WTC11 (cell line): Measurements from ENCODE around the gene BRINP1.

Experiments
- ATF1 ChIP-seq: sonication (generic); formaldehyde crosslinking; IDR thresholded peaks from 2 replicates; pipeline ENCODE4 v1.8.1; 2023; ENCODE audit warnings: mild to moderate bottlenecking, moderate library complexity, missing genetic modification reagents
- CBFB ChIP-seq: sonication (generic); formaldehyde crosslinking; IDR thresholded peaks from 2 replicates; pipeline ENCODE4 v1.8.1; 2022; ENCODE audit warnings: mild to moderate bottlenecking, low read depth, missing genetic modification reagents
- CREM ChIP-seq: sonication (generic); formaldehyde crosslinking; IDR thresholded peaks from 2 replicates; pipeline ENCODE4 v1.8.1; 2022; ENCODE audit warnings: mild to moderate bottlenecking, missing genetic modification reagents, moderate library complexity
- JAZF1 ChIP-seq: fragments of 250-450 bp; sonication (Bioruptor Pico); IDR thresholded peaks from 2 replicates; pipeline ENCODE4 v1.9.0; 2021; ENCODE audit warnings: moderate library complexity, mild to moderate bottlenecking, inconsistent platforms
- MXD4 ChIP-seq: fragments of 250-450 bp; sonication (Bioruptor Pico); IDR thresholded peaks from 2 replicates; pipeline ENCODE4 v1.8.0; 2021; ENCODE audit warnings: mild to moderate bottlenecking, moderate library complexity, borderline replicate concordance
- MYBL2 ChIP-seq: sonication (generic); formaldehyde crosslinking; IDR thresholded peaks from 2 replicates; pipeline ENCODE4 v1.8.1; 2023; ENCODE audit warnings: mild to moderate bottlenecking, moderate library complexity, missing genetic modification reagents
- SP1 ChIP-seq: sonication (generic); formaldehyde crosslinking; conservative IDR thresholded peaks from 2 replicates; pipeline ENCODE4 v1.8.1; 2022; ENCODE audit warnings: missing genetic modification reagents
- TEAD4 ChIP-seq: sonication (generic); formaldehyde crosslinking; IDR thresholded peaks from 2 replicates; pipeline ENCODE4 v1.8.0; 2022; ENCODE audit warnings: mild to moderate bottlenecking, missing genetic modification reagents
- ZNF232 ChIP-seq: sonication (generic); formaldehyde crosslinking; IDR thresholded peaks from 2 replicates; pipeline ENCODE4 v1.8.0; 2022; ENCODE audit warnings: mild to moderate bottlenecking, missing genetic modification reagents
- TF ChIP-seq, protein P1 (sequence below): fragments of 200-600 bp; IDR thresholded peaks from 2 replicates; pipeline ENCODE4 v1.8.0; 2022; ENCODE audit warnings: antibody characterized with exemption
- TF ChIP-seq, protein P2 (sequence below): sonication (generic); formaldehyde crosslinking; IDR thresholded peaks from 2 replicates; pipeline ENCODE4 v1.8.0; 2022; ENCODE audit warnings: mild to moderate bottlenecking, missing genetic modification reagents
- TF ChIP-seq, protein P3 (sequence below): sonication (generic); formaldehyde crosslinking; IDR thresholded peaks from 2 replicates; pipeline ENCODE4 v1.8.1; 2023; ENCODE audit warnings: mild to moderate bottlenecking, missing genetic modification reagents
- TF ChIP-seq, protein P4 (sequence below): sonication (generic); formaldehyde crosslinking; IDR thresholded peaks from 2 replicates; pipeline ENCODE4 v1.8.1; 2023; ENCODE audit warnings: mild to moderate bottlenecking, moderate library complexity, missing genetic modification reagents

DNA sequence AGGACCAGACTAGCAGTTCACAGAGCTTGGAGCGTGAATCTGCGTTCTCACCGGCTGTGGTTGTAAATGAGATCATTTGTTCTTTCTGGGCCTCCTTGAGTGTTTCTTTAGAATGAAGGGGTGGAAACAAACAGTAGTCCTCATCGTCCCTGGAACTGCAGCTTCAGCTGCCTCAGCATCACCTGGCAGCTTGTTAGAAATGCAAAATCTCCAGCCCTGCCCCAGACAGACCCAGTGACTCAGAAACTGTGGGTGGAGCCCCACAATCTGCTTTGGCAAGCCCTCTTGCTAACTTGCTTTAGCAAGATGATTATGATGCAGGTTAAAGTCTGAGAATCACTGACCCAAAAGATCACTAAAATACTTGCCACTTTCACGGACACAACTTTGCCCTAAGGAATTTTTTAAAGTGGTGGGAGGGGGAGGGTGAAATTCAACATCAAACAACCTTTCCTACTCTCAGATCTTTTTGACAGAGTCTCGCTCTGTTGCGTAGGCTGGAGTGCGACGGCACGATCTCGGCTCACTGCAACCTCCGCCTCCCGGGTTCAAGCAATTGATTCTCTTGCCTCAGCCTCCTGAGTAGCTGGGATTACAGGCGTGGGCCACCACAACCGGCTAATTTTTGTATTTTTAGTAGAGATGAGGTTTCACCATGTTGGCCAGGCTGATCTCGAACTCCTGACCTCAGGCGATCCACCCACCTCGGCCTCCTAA is 86.0 kb downstream of the BRINP1 start:
- TF ChIP-seq, protein P1, sequence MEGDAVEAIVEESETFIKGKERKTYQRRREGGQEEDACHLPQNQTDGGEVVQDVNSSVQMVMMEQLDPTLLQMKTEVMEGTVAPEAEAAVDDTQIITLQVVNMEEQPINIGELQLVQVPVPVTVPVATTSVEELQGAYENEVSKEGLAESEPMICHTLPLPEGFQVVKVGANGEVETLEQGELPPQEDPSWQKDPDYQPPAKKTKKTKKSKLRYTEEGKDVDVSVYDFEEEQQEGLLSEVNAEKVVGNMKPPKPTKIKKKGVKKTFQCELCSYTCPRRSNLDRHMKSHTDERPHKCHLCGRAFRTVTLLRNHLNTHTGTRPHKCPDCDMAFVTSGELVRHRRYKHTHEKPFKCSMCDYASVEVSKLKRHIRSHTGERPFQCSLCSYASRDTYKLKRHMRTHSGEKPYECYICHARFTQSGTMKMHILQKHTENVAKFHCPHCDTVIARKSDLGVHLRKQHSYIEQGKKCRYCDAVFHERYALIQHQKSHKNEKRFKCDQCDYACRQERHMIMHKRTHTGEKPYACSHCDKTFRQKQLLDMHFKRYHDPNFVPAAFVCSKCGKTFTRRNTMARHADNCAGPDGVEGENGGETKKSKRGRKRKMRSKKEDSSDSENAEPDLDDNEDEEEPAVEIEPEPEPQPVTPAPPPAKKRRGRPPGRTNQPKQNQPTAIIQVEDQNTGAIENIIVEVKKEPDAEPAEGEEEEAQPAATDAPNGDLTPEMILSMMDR = no peak
- TF ChIP-seq, protein P2, sequence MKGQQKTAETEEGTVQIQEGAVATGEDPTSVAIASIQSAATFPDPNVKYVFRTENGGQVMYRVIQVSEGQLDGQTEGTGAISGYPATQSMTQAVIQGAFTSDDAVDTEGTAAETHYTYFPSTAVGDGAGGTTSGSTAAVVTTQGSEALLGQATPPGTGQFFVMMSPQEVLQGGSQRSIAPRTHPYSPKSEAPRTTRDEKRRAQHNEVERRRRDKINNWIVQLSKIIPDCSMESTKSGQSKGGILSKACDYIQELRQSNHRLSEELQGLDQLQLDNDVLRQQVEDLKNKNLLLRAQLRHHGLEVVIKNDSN (CRISPR knock-in tag) = no peak
- TF ChIP-seq ZNF232 (CRISPR knock-in tag) (no peak), JAZF1 (CRISPR knock-in tag) (no peak), MXD4 (no peak), CBFB (no peak), CREM (no peak), TEAD4 (CRISPR knock-in tag) (no peak), MYBL2 (CRISPR knock-in tag) (no peak), SP1 (no peak), ATF1 (CRISPR knock-in tag) (no peak)
- TF ChIP-seq, protein P3, sequence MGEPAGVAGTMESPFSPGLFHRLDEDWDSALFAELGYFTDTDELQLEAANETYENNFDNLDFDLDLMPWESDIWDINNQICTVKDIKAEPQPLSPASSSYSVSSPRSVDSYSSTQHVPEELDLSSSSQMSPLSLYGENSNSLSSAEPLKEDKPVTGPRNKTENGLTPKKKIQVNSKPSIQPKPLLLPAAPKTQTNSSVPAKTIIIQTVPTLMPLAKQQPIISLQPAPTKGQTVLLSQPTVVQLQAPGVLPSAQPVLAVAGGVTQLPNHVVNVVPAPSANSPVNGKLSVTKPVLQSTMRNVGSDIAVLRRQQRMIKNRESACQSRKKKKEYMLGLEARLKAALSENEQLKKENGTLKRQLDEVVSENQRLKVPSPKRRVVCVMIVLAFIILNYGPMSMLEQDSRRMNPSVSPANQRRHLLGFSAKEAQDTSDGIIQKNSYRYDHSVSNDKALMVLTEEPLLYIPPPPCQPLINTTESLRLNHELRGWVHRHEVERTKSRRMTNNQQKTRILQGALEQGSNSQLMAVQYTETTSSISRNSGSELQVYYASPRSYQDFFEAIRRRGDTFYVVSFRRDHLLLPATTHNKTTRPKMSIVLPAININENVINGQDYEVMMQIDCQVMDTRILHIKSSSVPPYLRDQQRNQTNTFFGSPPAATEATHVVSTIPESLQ (CRISPR knock-in tag) = no peak
- TF ChIP-seq, protein P4, sequence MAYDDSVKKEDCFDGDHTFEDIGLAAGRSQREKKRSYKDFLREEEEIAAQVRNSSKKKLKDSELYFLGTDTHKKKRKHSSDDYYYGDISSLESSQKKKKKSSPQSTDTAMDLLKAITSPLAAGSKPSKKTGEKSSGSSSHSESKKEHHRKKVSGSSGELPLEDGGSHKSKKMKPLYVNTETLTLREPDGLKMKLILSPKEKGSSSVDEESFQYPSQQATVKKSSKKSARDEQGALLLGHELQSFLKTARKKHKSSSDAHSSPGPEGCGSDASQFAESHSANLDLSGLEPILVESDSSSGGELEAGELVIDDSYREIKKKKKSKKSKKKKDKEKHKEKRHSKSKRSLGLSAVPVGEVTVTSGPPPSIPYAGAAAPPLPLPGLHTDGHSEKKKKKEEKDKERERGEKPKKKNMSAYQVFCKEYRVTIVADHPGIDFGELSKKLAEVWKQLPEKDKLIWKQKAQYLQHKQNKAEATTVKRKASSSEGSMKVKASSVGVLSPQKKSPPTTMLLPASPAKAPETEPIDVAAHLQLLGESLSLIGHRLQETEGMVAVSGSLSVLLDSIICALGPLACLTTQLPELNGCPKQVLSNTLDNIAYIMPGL = no peak
